Sigmoid colon (tissue), 4 donors: Measurements from ENCODE around the gene BCAN.

Experiments used
- EP300 ChIP-seq, 4 donors: sonication (generic); formaldehyde crosslinking; IDR thresholded peaks; one replicate each; pipeline ENCODE4 v1.6.1; 2017; ENCODE audit warnings: antibody characterized with exemption in 4 of 4
- POLR2A ChIP-seq, 2 donors: fragments of 450-650 bp; IDR thresholded peaks; one replicate each; pipeline ENCODE4 v1.6.1; 2016; ENCODE audit warnings: antibody characterized with exemption in 2 of 2, mild to moderate bottlenecking in 2 of 2, moderate library complexity in 2 of 2
- POLR2AphosphoS5 ChIP-seq, 4 donors: sonication (generic); formaldehyde crosslinking; IDR thresholded peaks; one replicate each; pipeline ENCODE4 v1.6.1; 2017; ENCODE audit warnings: antibody characterized with exemption in 4 of 4
- TF ChIP-seq, protein P1 (sequence below), 4 experiments: fragments of 450-650 bp in 3 of 4; fragments of 200-600 bp in 1 of 4; IDR thresholded peaks; one replicate each; pipeline ENCODE4 v1.5.1; 2016 to 2019; ENCODE audit warnings: antibody characterized with exemption in 4 of 4, mild to moderate bottlenecking in 3 of 4, moderate library complexity in 2 of 4

GRCh38 chr1:156641761-156642264 is at the start of gene BCAN:
- TF ChIP-seq, protein P1, sequence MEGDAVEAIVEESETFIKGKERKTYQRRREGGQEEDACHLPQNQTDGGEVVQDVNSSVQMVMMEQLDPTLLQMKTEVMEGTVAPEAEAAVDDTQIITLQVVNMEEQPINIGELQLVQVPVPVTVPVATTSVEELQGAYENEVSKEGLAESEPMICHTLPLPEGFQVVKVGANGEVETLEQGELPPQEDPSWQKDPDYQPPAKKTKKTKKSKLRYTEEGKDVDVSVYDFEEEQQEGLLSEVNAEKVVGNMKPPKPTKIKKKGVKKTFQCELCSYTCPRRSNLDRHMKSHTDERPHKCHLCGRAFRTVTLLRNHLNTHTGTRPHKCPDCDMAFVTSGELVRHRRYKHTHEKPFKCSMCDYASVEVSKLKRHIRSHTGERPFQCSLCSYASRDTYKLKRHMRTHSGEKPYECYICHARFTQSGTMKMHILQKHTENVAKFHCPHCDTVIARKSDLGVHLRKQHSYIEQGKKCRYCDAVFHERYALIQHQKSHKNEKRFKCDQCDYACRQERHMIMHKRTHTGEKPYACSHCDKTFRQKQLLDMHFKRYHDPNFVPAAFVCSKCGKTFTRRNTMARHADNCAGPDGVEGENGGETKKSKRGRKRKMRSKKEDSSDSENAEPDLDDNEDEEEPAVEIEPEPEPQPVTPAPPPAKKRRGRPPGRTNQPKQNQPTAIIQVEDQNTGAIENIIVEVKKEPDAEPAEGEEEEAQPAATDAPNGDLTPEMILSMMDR (IDR thresholded peaks at IDR 0.05): no peak
- TF ChIP-seq POLR2A (IDR thresholded peaks at IDR 0.05): no peak
- TF ChIP-seq EP300 (IDR thresholded peaks at IDR 0.05): no peak
- no peak for TF ChIP-seq POLR2AphosphoS5 (IDR thresholded peaks at IDR 0.05)
